Neural crest cell (in vitro differentiated cells): Measurements from ENCODE around the gene TEDC1. TPM values are rescaled to one million over a fixed set of nuclear protein-coding genes. Genes with fewer than 3 reads are reported as not detected.

Experiments used
- DNase-seq: peaks from one replicate; pipeline ENCODE4 v3.0.0; 2021; ENCODE audit warnings: low read depth, mixed read lengths, low spot score
- H3K27ac Mint-ChIP-seq: one replicate; pipeline ENCODE4 v1.8.0; 2021; ENCODE audit warnings: mild to moderate bottlenecking, mixed read lengths; ENCODE audit not compliant: unreplicated experiment
- H3K27me3 Mint-ChIP-seq: 2 replicates; pipeline ENCODE4 v1.8.0; 2021; ENCODE audit warnings: low read depth, mild to moderate bottlenecking, mixed read lengths
- H3K36me3 Mint-ChIP-seq: 2 replicates; pipeline ENCODE4 v1.8.0; 2021; ENCODE audit warnings: low read depth, mild to moderate bottlenecking, mixed read lengths
- H3K4me1 Mint-ChIP-seq: 2 replicates; pipeline ENCODE4 v1.8.0; 2021; ENCODE audit warnings: mixed read lengths
- H3K4me3 Mint-ChIP-seq: one replicate; pipeline ENCODE4 v1.8.0; 2021; ENCODE audit warnings: mild to moderate bottlenecking, mixed read lengths
- H3K9me3 Mint-ChIP-seq: 2 replicates; pipeline ENCODE4 v1.8.0; 2021; ENCODE audit warnings: mixed read lengths
- CTCF ChIP-seq: fragments of 200-600 bp; sonication (generic); conservative IDR thresholded peaks from 2 replicates; pipeline ENCODE4 v1.5.0; 2021; ENCODE audit warnings: antibody characterized with exemption, mild to moderate bottlenecking
- total RNA-seq: library from RNA; stranded (reverse); gene quantifications from 2 replicates; pipeline ENCODE4 v1.2.1, GENCODE V29; 2021

Gene TEDC1
- total RNA-seq, 1 donor from 2014 or later, result 44.9 TPM

GRCh38 chr14:105495101-105495989, 4.3 kb downstream of the TEDC1 start:
- peaks cover 15% of the 10 kb centered on the region for H3K4me1 Mint-ChIP-seq
- H3K27ac Mint-ChIP-seq, result no peak overlapping the region
- no peak overlapping the region for H3K4me3 Mint-ChIP-seq
- no peaks in the 10 kb centered on the region for H3K9me3 Mint-ChIP-seq
- TF ChIP-seq CTCF, result no peak
- no peaks in the 10 kb centered on the region for H3K36me3 Mint-ChIP-seq
- peaks cover 4% of the 10 kb centered on the region for H3K27me3 Mint-ChIP-seq
- no peak for DNase-seq

GRCh38 chr14:105495990-105496830, 5.2 kb downstream of the TEDC1 start:
- no peak for TF ChIP-seq CTCF
- H3K9me3 Mint-ChIP-seq, result no peaks in the 10 kb centered on the region
- H3K27me3 Mint-ChIP-seq, result no peaks in the 10 kb centered on the region
- DNase-seq, result no peak
- H3K27ac Mint-ChIP-seq, result peak overlapping the region; percentile 35
- peaks cover 16% of the 10 kb centered on the region for H3K4me1 Mint-ChIP-seq
- no peak overlapping the region for H3K4me3 Mint-ChIP-seq
- no peaks in the 10 kb centered on the region for H3K36me3 Mint-ChIP-seq

- no peak for TF ChIP-seq CTCF
- H3K4me3 Mint-ChIP-seq, result no peak overlapping the region
- no peaks in the 10 kb centered on the region for H3K36me3 Mint-ChIP-seq
- no peaks in the 10 kb centered on the region for H3K9me3 Mint-ChIP-seq
- H3K27ac Mint-ChIP-seq, result no peak overlapping the region
- H3K4me1 Mint-ChIP-seq, result peaks cover 16% of the 10 kb centered on the region
- no peak for DNase-seq
- no peaks in the 10 kb centered on the region for H3K27me3 Mint-ChIP-seq
Measured at GRCh38 chr14:105496831-105497591, 6.0 kb downstream of the TEDC1 start.

GRCh38 chr14:105497671-105498429, 6.8 kb downstream of the TEDC1 start:
- Mint-ChIP-seq H3K36me3 (no peaks in the 10 kb centered on the region), H3K9me3 (no peaks in the 10 kb centered on the region), H3K4me3 (peak overlapping the region; percentile 27), H3K4me1 (peaks cover 16% of the 10 kb centered on the region), H3K27me3 (peaks cover 4% of the 10 kb centered on the region), H3K27ac (peak overlapping the region; percentile 62)
- no peak for DNase-seq
- no peak for TF ChIP-seq CTCF
